Pulmonary artery endothelial cell (primary cell): ENCODE results near the gene CEP152. TPM values are rescaled to one million over a fixed set of nuclear protein-coding genes. Genes with fewer than 3 reads are reported as not detected.

Experiments used
- DNase-seq: peaks from one replicate; pipeline ENCODE4 v3.0.0-alpha.2; 2011; ENCODE audit warnings: low read depth, low spot score
- total RNA-seq: library from RNA; depleted of rRNA; stranded (reverse); fragments of >200 nt; gene quantifications from 2 replicates; pipeline ENCODE4 v1.2.3, GENCODE V29; 2014

Gene CEP152
- total RNA-seq, 1 donor from 2014 or later = 6.7 TPM

GRCh38 chr15:48774484-48774883 is 36.4 kb downstream of the CEP152 start:
- no peak for DNase-seq

- DNase-seq = no peak
These were observed 44.7 kb downstream of the CEP152 start for GRCh38 chr15:48766196-48766595.

- DNase-seq = no peak
These were observed 45.8 kb downstream of the CEP152 start for GRCh38 chr15:48765022-48765421.

DNA sequence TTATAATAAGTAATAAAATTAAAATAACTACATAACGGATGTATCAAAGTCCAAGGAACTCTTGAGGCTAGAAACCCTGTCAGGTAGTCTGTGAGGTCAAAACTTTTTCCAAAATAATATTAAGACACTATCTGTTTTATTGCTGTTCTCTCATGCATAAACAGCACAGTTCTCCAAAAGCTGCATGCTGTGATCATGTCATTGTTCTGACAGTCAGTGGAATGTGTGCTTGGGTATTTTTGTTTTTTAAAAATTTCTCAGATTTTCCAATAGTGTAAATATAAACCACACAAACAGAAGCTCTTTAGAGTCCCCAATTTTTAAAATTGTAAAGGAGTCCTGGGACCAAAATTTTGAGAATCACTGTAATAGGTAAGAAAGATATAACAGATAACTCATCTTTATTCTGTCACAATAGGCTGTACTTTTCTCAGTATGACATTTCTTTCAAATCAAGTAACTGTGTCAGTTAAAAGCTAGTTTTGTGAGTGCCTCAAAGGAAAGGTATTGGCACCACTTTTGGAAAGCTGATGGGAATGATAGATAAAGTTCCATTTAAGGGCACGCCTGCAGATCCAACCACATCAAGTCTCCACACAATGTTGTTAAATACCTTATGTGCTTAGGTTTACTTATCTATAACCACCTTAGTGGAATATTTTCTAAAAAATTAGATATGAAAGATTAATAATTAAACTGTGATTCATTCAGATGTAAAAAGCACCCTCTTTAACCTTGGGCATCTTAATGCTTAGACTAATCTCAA is 49.3 kb downstream of the CEP152 start:
- no peak for DNase-seq

GRCh38 chr15:48759921-48760320 is 50.9 kb downstream of the CEP152 start:
- DNase-seq = no peak

DNA sequence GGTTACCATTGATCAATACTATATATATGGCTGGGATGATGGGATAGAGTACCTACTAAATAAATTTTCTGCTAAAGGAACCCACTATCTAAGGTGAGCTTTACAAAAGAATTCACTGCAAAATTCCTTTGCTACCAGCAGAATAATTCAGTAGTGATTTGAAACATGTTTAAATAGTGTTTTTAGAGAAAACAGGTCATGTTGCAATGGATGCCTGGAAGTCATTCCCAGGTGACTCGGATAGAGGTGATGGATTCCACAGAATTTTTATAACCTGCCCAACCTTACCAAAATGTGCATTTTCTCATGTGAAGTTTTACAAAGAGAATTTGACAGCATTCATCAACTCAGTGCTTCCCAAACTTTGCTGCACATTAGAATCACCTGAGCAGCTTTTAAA is 53.2 kb downstream of the CEP152 start:
- no peak for DNase-seq

DNA sequence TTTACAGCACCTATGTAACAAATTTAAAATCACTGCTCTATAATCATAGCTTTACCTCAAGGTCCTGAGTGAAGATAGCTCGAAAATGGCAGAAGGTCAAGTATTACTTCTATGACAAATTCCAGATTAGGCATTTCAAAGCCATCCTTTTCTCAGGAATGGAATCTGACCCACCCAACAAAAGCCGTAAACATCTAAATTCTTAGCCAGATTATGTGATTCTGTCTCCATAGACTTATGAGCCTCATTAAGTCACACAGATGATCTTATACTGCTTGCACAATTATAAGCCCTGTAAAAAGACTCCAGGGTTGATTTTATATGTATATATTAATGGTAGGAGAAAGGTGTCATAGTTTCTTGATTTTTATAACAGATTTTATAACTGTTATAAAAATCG is 56.9 kb downstream of the CEP152 start:
- DNase-seq = no peak

DNA sequence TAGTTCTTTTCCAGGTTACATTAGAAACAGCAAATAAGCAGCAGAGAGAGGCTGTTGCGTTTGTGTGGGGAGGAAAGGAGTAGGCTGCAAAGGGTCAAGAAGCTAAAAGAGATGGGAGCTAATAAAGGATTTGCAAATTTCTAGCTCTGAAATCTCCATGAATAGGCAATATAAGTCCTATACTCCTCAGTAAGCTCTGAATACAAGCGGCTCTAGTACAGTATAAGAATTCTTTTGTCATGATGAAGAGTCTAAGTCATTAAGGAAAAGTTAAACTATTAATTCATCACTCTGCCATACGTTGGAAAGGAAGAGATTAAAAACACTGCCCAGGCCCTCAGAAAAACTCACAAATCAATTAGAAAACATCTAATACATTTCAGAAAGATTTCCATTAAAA is 59.3 kb downstream of the CEP152 start:
- no peak for DNase-seq

GRCh38 chr15:48748535-48748934 is 62.3 kb downstream of the CEP152 start:
- DNase-seq = no peak

GRCh38 chr15:48733615-48734014 is 77.3 kb downstream of the CEP152 start:
- no peak for DNase-seq

DNA sequence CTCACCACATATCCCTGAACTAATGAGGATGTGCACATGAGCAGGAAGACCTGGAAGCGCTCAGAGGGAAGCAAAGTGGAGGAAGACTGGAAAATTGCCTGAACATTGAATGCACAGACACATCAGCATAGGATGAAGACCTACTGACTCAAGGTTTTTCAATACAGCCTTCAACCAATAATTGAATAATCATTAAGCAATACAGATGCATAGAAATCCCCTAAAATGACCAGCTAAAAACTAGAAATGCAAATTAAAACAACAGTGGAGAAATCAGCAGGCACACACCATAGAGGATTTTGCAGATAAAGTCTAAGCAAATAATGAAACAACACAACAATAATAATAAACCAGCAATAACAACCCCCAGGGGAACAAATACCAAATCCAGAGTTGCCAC is 80.4 kb downstream of the CEP152 start:
- no peak for DNase-seq

DNA sequence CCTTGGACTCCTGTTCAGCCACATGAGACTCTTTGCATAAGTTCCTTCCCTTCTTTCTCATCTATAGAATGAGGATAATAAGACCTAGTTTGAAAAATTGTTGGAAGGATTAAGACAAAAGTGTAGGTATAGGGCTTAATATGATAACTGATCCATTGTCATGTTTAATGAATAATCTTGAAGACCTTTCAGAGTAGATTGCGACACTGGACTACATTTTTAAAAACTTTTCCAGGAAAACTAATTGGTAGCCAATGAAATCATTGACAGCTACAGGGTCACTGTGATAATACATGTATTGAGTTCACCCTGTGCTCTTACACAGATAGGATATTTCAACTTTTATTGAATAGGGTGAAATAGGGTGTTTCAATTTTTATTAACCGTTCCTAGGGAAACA is 86.9 kb downstream of the CEP152 start:
- DNase-seq = no peak

GRCh38 chr15:48722764-48723661 is 87.9 kb downstream of the CEP152 start:
- DNase-seq = peak; percentile 59

DNA sequence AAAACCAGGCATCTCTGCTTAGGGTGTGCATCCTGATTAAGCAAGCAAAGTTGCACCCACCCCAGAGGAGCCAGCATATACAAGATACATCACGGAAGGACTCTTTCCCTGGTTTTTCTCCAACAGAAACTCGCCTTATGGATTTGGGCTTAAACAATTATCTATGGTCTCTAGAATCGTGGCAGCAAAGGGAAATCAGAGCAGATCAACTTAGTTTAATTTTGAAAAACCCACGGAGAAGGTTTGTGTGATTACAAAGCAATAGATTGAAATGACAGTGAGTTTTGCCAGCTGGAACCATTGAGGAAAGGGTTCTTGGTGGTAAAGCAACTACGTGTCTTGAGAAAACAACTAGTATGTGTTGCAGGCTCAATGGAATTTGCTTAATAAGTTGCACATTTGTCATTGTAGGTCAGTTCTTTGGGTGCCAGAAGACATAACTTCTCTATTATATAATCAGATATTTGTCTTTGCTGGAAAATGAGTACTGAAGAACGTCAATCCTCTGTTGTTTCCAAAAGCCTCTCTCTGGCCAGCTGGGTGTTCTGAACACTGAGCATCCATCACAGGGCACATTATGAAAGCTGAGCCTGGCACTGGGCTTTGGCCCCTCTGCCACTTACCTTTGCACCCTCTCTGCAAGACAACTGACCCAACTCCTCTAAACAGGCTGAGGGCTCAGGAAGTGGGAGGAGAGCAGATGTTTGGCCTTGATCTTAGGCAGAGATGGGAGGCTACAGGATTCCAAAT is 89.6 kb downstream of the CEP152 start:
- no peak for DNase-seq

DNA sequence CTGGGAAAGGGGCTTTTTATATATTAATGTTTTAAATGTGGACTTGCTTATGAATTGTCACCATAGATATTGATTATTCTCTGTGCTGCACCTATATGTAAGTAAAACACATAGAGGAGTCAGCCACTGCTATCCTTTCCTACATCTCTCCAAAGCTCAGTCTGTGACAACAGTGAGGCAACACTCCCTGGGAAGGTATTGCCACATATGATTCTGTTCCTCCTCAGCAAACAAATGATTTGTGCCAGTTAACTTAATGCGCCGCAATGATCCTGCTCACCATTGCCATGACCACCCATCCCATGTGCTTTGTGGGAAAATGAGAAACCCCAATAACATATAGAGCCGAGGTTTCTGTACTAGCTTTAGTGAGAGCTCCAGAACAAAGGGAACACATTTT is 90.2 kb downstream of the CEP152 start:
- no peak for DNase-seq

DNA sequence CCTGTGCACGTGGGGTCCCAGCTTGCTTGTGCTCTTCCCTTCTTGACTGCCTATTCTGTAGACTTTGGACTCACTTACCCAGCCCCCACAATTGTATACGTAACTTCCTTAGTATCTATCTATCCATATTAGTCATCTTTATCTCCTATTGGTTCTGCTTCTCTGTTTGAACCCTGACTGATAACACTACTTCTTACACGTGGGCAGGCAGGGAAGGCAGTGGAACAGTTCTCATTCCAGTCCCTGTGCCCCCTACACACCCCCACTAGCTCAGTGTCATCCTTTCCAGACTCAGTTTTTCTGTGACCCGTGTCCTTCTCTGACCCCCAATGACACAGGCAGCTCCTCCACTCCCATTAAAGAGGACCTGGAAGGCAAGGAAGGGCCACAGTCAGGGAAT is 91.2 kb downstream of the CEP152 start:
- DNase-seq = no peak

GRCh38 chr15:48718646-48719045 is 92.2 kb downstream of the CEP152 start:
- no peak for DNase-seq

DNA sequence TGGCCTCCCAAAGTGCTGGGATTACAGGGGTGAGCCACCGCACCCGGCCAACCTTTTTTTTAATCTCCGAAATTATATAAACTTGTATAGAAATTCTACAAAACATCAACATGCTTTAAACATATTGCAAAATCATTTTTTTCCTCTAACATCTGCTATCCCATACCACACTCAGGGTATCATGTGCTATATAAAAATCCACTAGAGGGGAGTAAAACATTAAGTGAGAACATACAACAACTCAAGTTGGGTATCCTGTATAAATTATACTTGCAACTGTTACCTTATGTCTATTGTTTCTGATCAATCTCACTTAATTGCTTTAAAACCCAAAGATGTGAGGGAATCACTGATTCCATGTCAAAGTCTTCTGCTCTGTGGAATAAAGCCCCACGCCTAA is 93.4 kb downstream of the CEP152 start:
- DNase-seq = no peak

DNA sequence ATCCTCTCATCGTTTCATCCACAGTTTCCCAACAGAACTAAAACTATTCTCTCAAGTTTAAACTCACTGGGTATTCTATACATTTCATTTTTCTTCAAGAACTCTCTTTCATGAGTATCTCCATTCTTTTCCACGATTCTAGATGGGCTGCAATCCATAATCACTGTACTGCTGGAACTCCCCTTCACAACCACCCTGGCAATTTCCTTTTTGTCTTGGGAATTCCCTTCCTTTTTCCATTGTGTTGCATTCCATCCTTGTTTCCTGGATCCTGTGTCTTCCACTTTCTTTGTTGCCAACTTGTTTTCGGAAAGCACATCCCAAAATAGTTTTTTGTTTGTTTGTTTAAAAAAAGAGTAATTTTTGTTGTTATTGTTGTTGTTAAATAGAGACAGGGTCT is 98.3 kb downstream of the CEP152 start:
- no peak for DNase-seq

GRCh38 chr15:48710952-48711495 is 99.8 kb downstream of the CEP152 start:
- no peak for DNase-seq

DNA sequence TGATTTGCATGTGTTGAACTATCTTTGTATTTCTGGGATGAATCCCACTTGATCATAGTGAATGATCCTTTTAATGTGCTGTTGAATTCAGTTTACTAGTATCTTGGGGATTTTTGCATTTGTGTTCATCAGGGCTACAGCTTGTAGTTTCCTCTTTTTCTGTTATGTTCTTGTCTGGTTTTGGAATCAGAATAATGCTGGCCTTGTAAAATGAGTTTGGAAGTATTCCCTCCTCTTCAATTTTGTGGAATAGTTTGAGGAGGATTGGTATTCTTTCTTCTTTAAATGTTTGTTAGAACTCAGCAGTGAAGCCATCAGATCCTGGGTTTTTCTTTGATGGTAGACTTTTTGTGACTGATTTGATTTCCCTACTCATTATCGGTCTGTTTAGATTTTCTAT is 102.2 kb downstream of the CEP152 start:
- no peak for DNase-seq

GRCh38 chr15:48705381-48705780 is 105.5 kb downstream of the CEP152 start:
- DNase-seq = no peak
